Natural killer cell (primary cell): Measurements from ENCODE around the gene FBXL16. TPM values are rescaled to one million over a fixed set of nuclear protein-coding genes. Genes with fewer than 3 reads are reported as not detected.

Experiments
- ATAC-seq, 3 donors: fragments of 150-1000 bp in 2 of 3; fragments of 200-7000 bp in 1 of 3; cut with Tn5 transposase; 1 replicate in 1 of 3; 2 replicates in 2 of 3; pipeline ENCODE4 v1.10.0; 2021; ENCODE audit warnings: mild to moderate bottlenecking in 2 of 3, moderate library complexity in 2 of 3
- DNase-seq, 2 donors: peaks; one replicate each; pipeline versions ENCODE4 v3.0.0 to v3.0.0-alpha.2; 2013 to 2021; ENCODE audit warnings: mixed read lengths in 1 of 2
- H3K27ac ChIP-seq: one replicate; pipeline ENCODE4 v1.5.1; 2013; ENCODE audit warnings: mild to moderate bottlenecking, low read length
- H3K27me3 ChIP-seq: one replicate; pipeline ENCODE4 v1.6.1; 2013; ENCODE audit warnings: low read length; ENCODE audit not compliant: control insufficient read depth, insufficient read depth
- H3K36me3 ChIP-seq: one replicate; pipeline ENCODE4 v1.6.1; 2013; ENCODE audit warnings: low read length; ENCODE audit not compliant: control insufficient read depth, insufficient read depth
- H3K4me1 ChIP-seq: one replicate; pipeline ENCODE4 v1.6.1; 2013; ENCODE audit warnings: low read length; ENCODE audit not compliant: control insufficient read depth, insufficient read depth
- H3K4me3 ChIP-seq: one replicate; pipeline ENCODE4 v1.5.1; 2013; ENCODE audit warnings: low read length
- H3K9me3 ChIP-seq: one replicate; pipeline ENCODE4 v1.6.1; 2013; ENCODE audit warnings: low read length; ENCODE audit not compliant: control insufficient read depth, insufficient read depth
- H3K27ac Mint-ChIP-seq, 2 donors: one replicate each; pipeline ENCODE4 v1.8.0; 2022; ENCODE audit warnings: mild to moderate bottlenecking in 2 of 2, mixed read lengths in 2 of 2, moderate library complexity in 1 of 2
- H3K27me3 Mint-ChIP-seq, 2 donors: one replicate each; pipeline ENCODE4 v1.8.0; 2022; ENCODE audit warnings: low read depth in 2 of 2, mixed read lengths in 2 of 2
- H3K36me3 Mint-ChIP-seq: one replicate; pipeline ENCODE4 v1.8.0; 2022; ENCODE audit warnings: mixed read lengths
- H3K4me1 Mint-ChIP-seq, 2 donors: one replicate each; pipeline ENCODE4 v1.8.0; 2022; ENCODE audit warnings: mixed read lengths in 2 of 2
- H3K4me3 Mint-ChIP-seq: one replicate; pipeline ENCODE4 v1.8.0; 2022; ENCODE audit warnings: mild to moderate bottlenecking, moderate library complexity, mixed read lengths
- H3K9me3 Mint-ChIP-seq, 2 donors: one replicate each; pipeline ENCODE4 v1.8.0; 2022; ENCODE audit warnings: mixed read lengths in 2 of 2
- CTCF ChIP-seq: fragments of 200-600 bp; IDR thresholded peaks from one replicate; pipeline ENCODE4 v1.8.0; 2022; ENCODE audit warnings: antibody characterized with exemption
- WGBS: methylation state at CpG from one replicate; pipeline ENCODE4 v1.1.7; 2013; ENCODE audit warnings: missing lambda C conversion rate; ENCODE audit not compliant: insufficient coverage; 5-methylcytosine and 5-hydroxymethylcytosine counted together
- intact Hi-C: fragments of 100-400 bp; cut with micrococcal nuclease; formaldehyde crosslinking; loops from one replicate; pipeline ENCODE4 v1.14.2; 2022
- total RNA-seq, 4 donors: library from RNA; stranded (reverse); fragments of 120-200 nt in 1 of 4; gene quantifications; one replicate each; pipeline versions ENCODE4 v1.2.3 to v1.2.4, GENCODE V29; 2013 to 2022

The FBXL16 gene
- total RNA-seq, 3 donors from 2014 or later (not counting 1 experiment from before 2014, with no cell fraction given), result 0.48 to 0.79 TPM; not detected in 1

- WGBS, result 96% methylated on average over 35 of the region's 35 CpGs
- Histone ChIP-seq H3K4me1 (peaks cover 18% of the 10 kb centered on the region), H3K36me3 (no peaks in the 10 kb centered on the region), H3K9me3 (no peaks in the 10 kb centered on the region), H3K27me3 (no peaks in the 10 kb centered on the region), H3K27ac (no peak overlapping the region), H3K4me3 (no peak overlapping the region)
- Mint-ChIP-seq H3K27ac (no peak overlapping the region), H3K36me3 (no peaks in the 10 kb centered on the region), H3K9me3 (no peaks in the 10 kb centered on the region), H3K4me1 (peaks cover 4 to 13% of the 10 kb centered on the region in 2 donors), H3K4me3 (no peak overlapping the region), H3K27me3 (no peaks in the 10 kb centered on the region)
- intact Hi-C loops, result no loop called here
- ATAC-seq (no peak), DNase-seq (no peak)
- no peak for TF ChIP-seq CTCF
Measured at GRCh38 chr16:658679-659571, 46.7 kb downstream of the FBXL16 start.

GRCh38 chr16:657487-657886 lies 48.1 kb downstream of the FBXL16 start:
- 97% methylated on average over 22 of the region's 22 CpGs for WGBS
- H3K27ac Mint-ChIP-seq, result no peak overlapping the region
- no peaks in the 10 kb centered on the region for H3K36me3 ChIP-seq
- H3K36me3 Mint-ChIP-seq, result no peaks in the 10 kb centered on the region
- H3K4me3 ChIP-seq, result no peak overlapping the region
- no peak overlapping the region for H3K4me3 Mint-ChIP-seq
- H3K4me1 Mint-ChIP-seq, result peaks cover 4 to 13% of the 10 kb centered on the region in 2 donors
- ATAC-seq (no peak), DNase-seq (no peak)
- no peaks in the 10 kb centered on the region for H3K27me3 Mint-ChIP-seq
- no peaks in the 10 kb centered on the region for H3K9me3 Mint-ChIP-seq
- H3K27ac ChIP-seq, result no peak overlapping the region
- peaks cover 18% of the 10 kb centered on the region for H3K4me1 ChIP-seq
- no peaks in the 10 kb centered on the region for H3K27me3 ChIP-seq
- H3K9me3 ChIP-seq, result no peaks in the 10 kb centered on the region
- TF ChIP-seq CTCF, result no peak
- intact Hi-C loops, result no loop called here

- intact Hi-C loops, result no loop called here
- Histone ChIP-seq H3K27me3 (no peaks in the 10 kb centered on the region), H3K9me3 (no peaks in the 10 kb centered on the region), H3K36me3 (no peaks in the 10 kb centered on the region), H3K4me1 (peaks cover 8% of the 10 kb centered on the region), H3K4me3 (no peak overlapping the region), H3K27ac (no peak overlapping the region)
- Mint-ChIP-seq H3K4me1 (peaks cover 0 to 4% of the 10 kb centered on the region in 2 donors), H3K9me3 (no peaks in the 10 kb centered on the region), H3K27ac (no peak overlapping the region), H3K36me3 (no peaks in the 10 kb centered on the region), H3K4me3 (no peak overlapping the region), H3K27me3 (no peaks in the 10 kb centered on the region)
- TF ChIP-seq CTCF, result no peak
- 97% methylated on average over 11 of the region's 12 CpGs for WGBS
- no peak for ATAC-seq
- no peak for DNase-seq
Measured at GRCh38 chr16:654034-654433, 51.6 kb downstream of the FBXL16 start.
